GM12892 (cell line): Measurements from ENCODE around the gene PATJ.

Experiments
- POLR2A ChIP-seq: IDR thresholded peaks from 2 replicates; pipeline ENCODE4 v1.6.1; 2011; ENCODE audit warnings: low read depth, low read length, control low read depth
- POLR2AphosphoS5 ChIP-seq: IDR thresholded peaks from 2 replicates; pipeline ENCODE4 v1.6.1; 2011; ENCODE audit warnings: low read depth, low read length, control low read depth
- TAF1 ChIP-seq: IDR thresholded peaks from 2 replicates; pipeline ENCODE4 v1.6.1; 2011; ENCODE audit warnings: low read depth, mild to moderate bottlenecking, control low read depth, low read length, borderline replicate concordance

DNA sequence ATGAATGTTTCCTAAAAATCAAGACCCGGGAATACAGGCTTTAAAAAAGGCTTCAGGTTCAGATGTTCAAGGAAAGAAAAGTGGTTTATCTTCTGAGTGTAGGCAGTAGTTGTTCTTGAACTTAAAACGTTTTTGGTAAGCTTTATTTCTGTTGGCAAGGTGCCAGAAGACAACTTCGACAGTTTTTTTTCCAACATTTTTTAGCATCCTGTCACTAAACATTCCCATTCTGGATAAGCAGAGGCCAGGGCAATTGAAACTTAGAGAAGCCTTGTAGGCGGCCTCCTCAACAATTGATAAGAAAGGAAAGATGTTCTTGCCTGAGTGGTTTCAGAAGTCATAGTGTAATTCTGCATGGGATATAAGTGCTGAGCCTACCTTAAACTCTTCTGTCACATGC is 66.7 kb downstream of the PATJ start:
- TF ChIP-seq POLR2A, result no peak
- no peak for TF ChIP-seq TAF1
- no peak for TF ChIP-seq POLR2AphosphoS5
